Hepatocyte (in vitro differentiated cells): Measurements from ENCODE around the gene HRH2. TPM values are rescaled to one million over a fixed set of nuclear protein-coding genes. Genes with fewer than 3 reads are reported as not detected.

ENCODE experiments used
- DNase-seq: peaks from one replicate; pipeline ENCODE4 v3.0.0-alpha.2; 2016; ENCODE audit warnings: low spot score
- H2AFZ ChIP-seq: fragments of 200-600 bp; sonication (generic); 2 replicates; pipeline ENCODE4 v1.6.0; 2016; ENCODE audit warnings: antibody characterized with exemption, mild to moderate bottlenecking
- H3K27ac ChIP-seq: fragments of 200-600 bp; sonication (generic); 2 replicates; pipeline ENCODE4 v1.5.1; 2016; ENCODE audit warnings: mild to moderate bottlenecking
- H3K27me3 ChIP-seq: fragments of 200-600 bp; sonication (generic); 2 replicates; pipeline ENCODE4 v1.6.1; 2016
- H3K36me3 ChIP-seq: fragments of 200-600 bp; sonication (generic); replicated peaks from 2 replicates; pipeline ENCODE4 v1.5.1; 2016; ENCODE audit warnings: low read depth; ENCODE audit not compliant: insufficient read depth
- H3K4me1 ChIP-seq: fragments of 200-600 bp; sonication (generic); 2 replicates; pipeline ENCODE4 v1.5.1; 2016; ENCODE audit warnings: mild to moderate bottlenecking, moderate library complexity; ENCODE audit not compliant: insufficient read depth
- H3K4me2 ChIP-seq: fragments of 200-600 bp; sonication (generic); 2 replicates; pipeline ENCODE4 v1.6.0; 2016
- H3K4me3 ChIP-seq: fragments of 200-600 bp; sonication (generic); 2 replicates; pipeline ENCODE4 v1.5.1; 2016; ENCODE audit warnings: mild to moderate bottlenecking
- H3K79me2 ChIP-seq: fragments of 200-600 bp; sonication (generic); 2 replicates; pipeline ENCODE4 v1.6.0; 2017; ENCODE audit warnings: mild to moderate bottlenecking
- H3K9me2 ChIP-seq: fragments of 200-600 bp; sonication (generic); replicated peaks from 2 replicates; pipeline ENCODE4 v1.6.0; 2017; ENCODE audit warnings: mild to moderate bottlenecking; ENCODE audit not compliant: insufficient read depth
- H3K9me3 ChIP-seq: fragments of 200-600 bp; sonication (generic); 2 replicates; pipeline ENCODE4 v1.5.1; 2016; ENCODE audit warnings: low read depth, mild to moderate bottlenecking
- H4K20me1 ChIP-seq: fragments of 200-600 bp; sonication (generic); 2 replicates; pipeline ENCODE4 v1.6.0; 2016; ENCODE audit warnings: mild to moderate bottlenecking; ENCODE audit not compliant: insufficient read depth, poor library complexity, severe bottlenecking
- CTCF ChIP-seq: fragments of 200-600 bp; sonication (generic); IDR thresholded peaks from 2 replicates; pipeline ENCODE4 v1.5.1; 2016; ENCODE audit warnings: antibody characterized with exemption, mild to moderate bottlenecking; ENCODE audit not compliant: poor library complexity
- EZH2 ChIP-seq: fragments of 200-600 bp; sonication (generic); IDR thresholded peaks from 2 replicates; pipeline ENCODE4 v1.6.1; 2016; ENCODE audit warnings: antibody characterized with exemption, mild to moderate bottlenecking, borderline replicate concordance
- EZH2phosphoT487 ChIP-seq: fragments of 200-600 bp; sonication (generic); IDR thresholded peaks from one replicate; pipeline ENCODE4 v1.6.1; 2018; ENCODE audit warnings: antibody characterized with exemption, mild to moderate bottlenecking, low read depth, moderate library complexity; ENCODE audit not compliant: unreplicated experiment, severe bottlenecking
- WGBS: methylation state at CpG from one replicate; pipeline ENCODE4 v1.1.6; 2016; ENCODE audit warnings: low lambda C conversion rate; ENCODE audit errors: missing lambda C conversion rate; 5-methylcytosine and 5-hydroxymethylcytosine counted together
- polyA plus RNA-seq: library from polyadenylated mRNA; unstranded; fragments of >200 nt; fragmentation: Nextera tagmentation; extraction: Ambion mirVana; gene quantifications from 2 replicates; pipeline ENCODE4 v1.2.1, GENCODE V29; 2016
- total RNA-seq: library from RNA; depleted of rRNA; stranded (reverse); fragments of >200 nt; gene quantifications from 2 replicates; pipeline ENCODE4 v1.2.3, GENCODE V29; 2014

Gene HRH2
- total and polyA plus RNA-seq, 2 experiments from 2014 or later, result 2.2 to 2.5 TPM

DNA sequence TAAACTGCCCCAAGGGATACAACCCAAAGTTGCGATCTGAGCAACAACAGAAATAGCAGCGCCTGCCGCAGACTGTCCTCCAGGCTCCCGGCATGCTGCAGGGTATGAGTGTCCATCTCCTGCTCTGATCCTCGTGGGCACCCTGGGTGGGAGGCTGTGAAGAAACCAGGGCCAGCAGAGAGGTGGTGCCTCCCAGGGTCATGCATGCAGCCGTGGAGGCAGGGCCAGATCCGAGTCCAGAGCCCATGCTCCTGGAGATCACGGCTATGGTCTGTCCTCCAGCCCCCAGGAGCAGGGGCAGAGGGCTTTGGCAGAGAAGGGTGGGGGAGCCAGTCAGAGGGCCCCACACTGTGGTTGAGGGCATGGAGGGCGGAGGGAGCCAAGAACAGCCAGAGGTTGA is 29.0 kb downstream of the HRH2 start:
- DNase-seq, result no peak
- Histone ChIP-seq H3K27ac (no peak overlapping the region), H3K4me2 (no peak overlapping the region), H3K4me3 (no peak overlapping the region), H3K36me3 (no peaks in the 10 kb centered on the region), H3K9me2 (no peaks in the 10 kb centered on the region), H3K4me1 (no peaks in the 10 kb centered on the region), H3K79me2 (no peaks in the 10 kb centered on the region), H4K20me1 (no peaks in the 10 kb centered on the region), H3K9me3 (no peaks in the 10 kb centered on the region), H2AFZ (no peak overlapping the region), H3K27me3 (no peaks in the 10 kb centered on the region)
- no peak for TF ChIP-seq CTCF
- no peak for TF ChIP-seq EZH2phosphoT487
- TF ChIP-seq EZH2, result no peak
- 92% methylated on average over 9 of the region's 9 CpGs for WGBS

- H3K27ac ChIP-seq, result no peak overlapping the region
- TF ChIP-seq EZH2phosphoT487, result no peak
- no peak for TF ChIP-seq CTCF
- TF ChIP-seq EZH2, result no peak
Measured at GRCh38 chr5:175687231-175687701, 29.4 kb downstream of the HRH2 start.

GRCh38 chr5:175688352-175689146 is 30.7 kb downstream of the HRH2 start:
- 87% methylated on average over 12 of the region's 12 CpGs for WGBS
- TF ChIP-seq EZH2 (no peak), EZH2phosphoT487 (no peak)

More at GRCh38 chr5:175687231-175687701, 29.4 kb downstream of the HRH2 start:
- H2AFZ ChIP-seq, result no peak overlapping the region
- H3K4me3 ChIP-seq, result no peak overlapping the region
- H3K9me3 ChIP-seq, result no peaks in the 10 kb centered on the region
- no peaks in the 10 kb centered on the region for H3K36me3 ChIP-seq
- no peaks in the 10 kb centered on the region for H4K20me1 ChIP-seq
- no peaks in the 10 kb centered on the region for H3K9me2 ChIP-seq
- H3K27me3 ChIP-seq, result no peaks in the 10 kb centered on the region
- 90% methylated on average over 14 of the region's 14 CpGs for WGBS
- H3K79me2 ChIP-seq, result no peaks in the 10 kb centered on the region
- no peak for DNase-seq
- no peak overlapping the region for H3K4me2 ChIP-seq
- H3K4me1 ChIP-seq, result no peaks in the 10 kb centered on the region

GRCh38 chr5:175689147-175689991 is 31.5 kb downstream of the HRH2 start:
- Histone ChIP-seq H2AFZ (no peak overlapping the region), H3K27ac (no peak overlapping the region), H3K4me1 (no peaks in the 10 kb centered on the region), H3K4me2 (no peak overlapping the region), H4K20me1 (no peaks in the 10 kb centered on the region), H3K4me3 (no peak overlapping the region), H3K9me2 (no peaks in the 10 kb centered on the region), H3K9me3 (no peaks in the 10 kb centered on the region), H3K79me2 (no peaks in the 10 kb centered on the region), H3K27me3 (no peaks in the 10 kb centered on the region), H3K36me3 (no peaks in the 10 kb centered on the region)
- TF ChIP-seq CTCF (no peak), EZH2phosphoT487 (no peak), EZH2 (no peak)
- DNase-seq, result no peak
- 84% methylated on average over 9 of the region's 9 CpGs for WGBS

More at GRCh38 chr5:175688352-175689146, 30.7 kb downstream of the HRH2 start:
- Histone ChIP-seq H4K20me1 (no peaks in the 10 kb centered on the region), H3K27me3 (no peaks in the 10 kb centered on the region), H3K4me3 (no peak overlapping the region), H2AFZ (no peak overlapping the region), H3K9me3 (no peaks in the 10 kb centered on the region), H3K79me2 (no peaks in the 10 kb centered on the region), H3K36me3 (no peaks in the 10 kb centered on the region), H3K9me2 (no peaks in the 10 kb centered on the region), H3K4me2 (no peak overlapping the region), H3K27ac (no peak overlapping the region), H3K4me1 (no peaks in the 10 kb centered on the region)
- DNase-seq, result no peak
